HUES48 (cell line): Measurements from ENCODE around the gene MYLK.

Source experiments
- H3K27ac ChIP-seq: one replicate; pipeline ENCODE4 v1.7.0; 2013; ENCODE audit warnings: low read depth, low read length, inconsistent platforms
- H3K27me3 ChIP-seq: 2 replicates; pipeline ENCODE4 v1.6.1; 2013; ENCODE audit warnings: mild to moderate bottlenecking, low read length; ENCODE audit not compliant: control insufficient read depth, insufficient read depth
- H3K36me3 ChIP-seq: 2 replicates; pipeline ENCODE4 v1.6.1; 2013; ENCODE audit warnings: low read length; ENCODE audit not compliant: control insufficient read depth, insufficient read depth
- H3K4me1 ChIP-seq: 2 replicates; pipeline ENCODE4 v1.6.1; 2013; ENCODE audit warnings: mild to moderate bottlenecking, low read length; ENCODE audit not compliant: control insufficient read depth, insufficient read depth
- H3K4me3 ChIP-seq: 2 replicates; pipeline ENCODE4 v1.5.1; 2013; ENCODE audit warnings: mild to moderate bottlenecking, low read depth, low read length
- H3K9ac ChIP-seq: 2 replicates; pipeline ENCODE4 v1.6.1; 2013; ENCODE audit warnings: mild to moderate bottlenecking, low read depth, low read length, moderate library complexity
- H3K9me3 ChIP-seq: 2 replicates; pipeline ENCODE4 v1.6.1; 2013; ENCODE audit warnings: low read length; ENCODE audit not compliant: control insufficient read depth, insufficient read depth

The MYLK gene

DNA sequence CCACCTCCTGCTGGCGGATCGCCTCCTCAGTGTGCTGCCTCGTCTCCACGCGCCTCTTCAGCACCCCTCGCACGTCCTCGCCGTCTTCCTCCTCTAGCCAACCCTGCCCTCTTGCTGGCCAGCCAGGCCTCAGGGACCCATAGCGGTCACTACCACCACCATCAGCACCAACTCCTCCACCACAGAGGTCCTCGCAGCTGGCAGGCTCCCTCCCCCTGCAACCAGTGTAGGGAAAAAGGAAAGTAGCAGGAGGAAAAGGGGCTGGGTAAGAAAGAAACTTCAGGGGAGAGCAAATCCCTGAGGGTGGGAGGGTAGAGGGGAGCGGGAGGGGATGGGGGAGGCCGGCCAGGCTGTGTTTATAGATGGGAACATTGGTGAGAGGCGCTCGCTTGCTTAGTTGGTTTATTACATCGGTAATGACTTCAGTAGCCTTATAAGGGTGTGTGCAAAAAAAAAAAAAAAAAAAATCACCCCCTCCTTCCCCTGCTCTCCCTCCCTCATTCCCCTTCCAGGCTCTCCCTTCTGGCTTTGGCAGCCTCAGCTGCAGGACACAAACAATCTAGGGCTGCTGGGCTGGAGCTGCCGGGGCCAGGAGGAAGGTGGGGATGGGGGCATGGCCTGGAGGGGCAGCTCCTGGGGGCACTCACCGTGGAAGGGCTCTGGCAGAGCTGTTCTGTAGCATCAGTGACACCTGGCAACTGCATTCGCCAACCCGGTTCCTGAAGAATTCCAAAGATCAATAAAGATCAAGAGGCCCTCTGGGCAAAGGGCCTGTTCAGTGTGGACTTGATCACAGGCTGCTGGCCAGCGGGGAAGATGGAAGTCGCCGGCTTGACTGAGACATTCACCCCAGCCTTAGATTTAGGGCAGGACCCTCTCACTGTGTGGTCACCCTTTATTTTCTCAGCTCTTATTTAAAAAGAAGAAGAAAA is 183.1 kb downstream of the MYLK start:
- Histone ChIP-seq H3K27ac (no peak overlapping the region), H3K4me1 (no peaks in the 10 kb centered on the region), H3K9me3 (no peaks in the 10 kb centered on the region), H3K27me3 (no peaks in the 10 kb centered on the region), H3K9ac (no peak overlapping the region), H3K36me3 (no peaks in the 10 kb centered on the region), H3K4me3 (no peak overlapping the region)

DNA sequence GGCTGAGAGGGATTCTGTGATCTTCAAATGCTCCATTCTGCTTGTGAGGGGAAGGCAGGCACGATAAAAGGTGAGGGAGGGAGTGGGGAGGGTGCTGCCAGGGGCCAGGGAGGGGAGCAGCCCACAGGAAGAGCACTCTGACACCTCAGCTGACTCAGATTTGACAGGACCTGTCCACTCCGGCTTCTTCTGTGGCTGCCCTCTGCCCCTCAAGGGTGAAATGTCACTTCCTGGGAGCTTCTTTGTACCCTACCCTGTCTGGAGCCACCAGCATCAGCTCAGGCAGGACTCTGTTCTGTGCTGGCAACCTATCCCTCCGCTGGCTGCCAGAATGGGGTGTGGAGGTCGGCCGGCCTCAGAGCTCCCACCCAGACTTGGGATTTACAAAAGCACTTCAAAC is 185.3 kb downstream of the MYLK start:
- Histone ChIP-seq H3K4me3 (no peak overlapping the region), H3K27me3 (no peaks in the 10 kb centered on the region), H3K4me1 (0 out of 2 replicates have a peak, but pooled peaks cover 3% of the 10 kb centered on the region), H3K36me3 (no peaks in the 10 kb centered on the region), H3K9ac (no peak overlapping the region), H3K9me3 (no peaks in the 10 kb centered on the region), H3K27ac (no peak overlapping the region)

DNA sequence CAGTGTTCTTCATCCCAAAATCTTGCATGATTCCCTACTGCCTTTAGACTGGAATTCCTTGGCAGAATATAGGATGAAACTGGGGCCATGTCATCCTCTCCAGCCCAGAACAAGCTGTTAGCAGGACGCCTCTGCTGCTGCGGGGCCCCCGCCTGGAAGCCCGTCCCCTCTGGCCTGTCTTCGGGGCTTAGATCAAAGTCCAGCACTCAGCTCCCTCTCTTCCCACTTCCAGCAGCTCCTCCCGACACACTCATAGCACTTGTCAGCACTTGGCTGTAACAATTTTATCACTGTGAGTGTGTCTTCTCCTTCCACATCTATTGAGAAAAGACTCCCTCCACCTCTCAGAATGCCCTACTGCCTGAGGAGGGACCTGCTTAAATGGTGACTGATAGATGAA is 187.3 kb downstream of the MYLK start:
- Histone ChIP-seq H3K4me1 (0 out of 2 replicates have a peak, but pooled peaks cover 3% of the 10 kb centered on the region), H3K9ac (no peak overlapping the region), H3K27me3 (no peaks in the 10 kb centered on the region), H3K4me3 (no peak overlapping the region), H3K36me3 (no peaks in the 10 kb centered on the region), H3K27ac (no peak overlapping the region), H3K9me3 (no peaks in the 10 kb centered on the region)

DNA sequence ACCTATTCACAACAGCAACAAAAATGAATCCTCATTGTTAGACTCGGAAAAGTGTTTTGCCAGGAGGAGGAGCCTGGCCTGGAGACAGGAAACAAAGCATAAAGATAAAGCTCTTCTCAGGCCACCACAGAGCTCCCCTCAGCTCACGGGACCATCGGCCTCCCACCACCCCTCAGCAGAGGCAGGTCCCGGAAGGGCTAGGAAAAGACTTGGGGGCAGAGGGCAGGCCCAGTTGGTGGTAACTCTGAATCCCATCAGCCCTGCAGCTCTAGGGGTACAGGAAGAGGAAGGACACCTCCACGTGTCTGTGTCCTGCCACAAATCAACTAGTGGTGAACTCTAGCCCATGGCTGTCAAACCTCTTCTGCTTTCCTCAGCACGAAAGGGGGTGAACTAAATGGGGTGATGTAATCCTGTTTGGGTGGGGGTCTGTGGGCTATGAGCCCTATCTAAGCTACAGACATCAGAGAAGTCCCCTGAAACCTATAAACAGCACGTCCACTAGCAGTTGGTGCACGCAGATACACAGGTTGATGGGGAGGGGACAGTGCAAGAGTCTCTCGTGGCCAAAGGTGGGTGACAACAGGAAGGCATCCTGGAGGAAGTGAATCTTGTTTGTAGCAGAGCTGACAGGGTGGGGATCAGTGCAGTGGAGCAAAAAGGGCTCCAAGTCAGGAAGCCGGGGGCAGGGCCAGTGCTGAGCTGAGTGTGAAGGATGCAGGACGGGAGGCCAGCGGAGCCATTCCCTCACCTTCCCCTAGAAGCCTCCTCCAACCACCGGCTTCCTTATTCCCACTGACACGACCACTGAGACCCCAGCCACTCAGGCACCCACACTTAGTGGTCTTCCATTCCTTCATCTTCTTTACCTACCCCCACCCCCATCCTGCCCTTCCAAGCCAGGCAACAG is 188.1 kb downstream of the MYLK start:
- H3K27ac ChIP-seq: no peak overlapping the region
- H3K27me3 ChIP-seq: no peaks in the 10 kb centered on the region
- H3K4me3 ChIP-seq: no peak overlapping the region
- no peaks in the 10 kb centered on the region for H3K36me3 ChIP-seq
- H3K9me3 ChIP-seq: no peaks in the 10 kb centered on the region
- H3K9ac ChIP-seq: no peak overlapping the region
- H3K4me1 ChIP-seq: 0 out of 2 replicates have a peak, but pooled peaks cover 3% of the 10 kb centered on the region

DNA sequence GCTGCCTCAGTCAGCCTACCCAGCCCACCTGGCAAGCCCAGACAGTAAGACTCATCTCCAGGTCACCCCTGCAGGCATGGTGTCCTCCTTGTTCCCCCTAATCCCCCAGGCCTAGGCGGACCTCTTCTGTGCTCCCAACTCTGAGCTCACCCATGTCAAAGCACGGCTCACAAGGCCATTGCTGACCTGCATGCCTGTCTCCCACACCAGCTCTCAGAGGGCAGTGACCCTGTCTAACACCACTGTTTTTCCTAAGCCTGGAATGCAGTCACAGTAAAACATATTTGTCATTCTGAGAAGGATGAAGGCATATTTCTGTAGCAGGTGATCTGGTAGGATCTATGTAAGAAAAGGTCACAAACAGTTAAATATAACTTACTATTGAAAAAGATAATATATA is 189.0 kb downstream of the MYLK start:
- Histone ChIP-seq H3K27ac (no peak overlapping the region), H3K4me1 (0 out of 2 replicates have a peak, but pooled peaks cover 3% of the 10 kb centered on the region), H3K4me3 (no peak overlapping the region), H3K36me3 (no peaks in the 10 kb centered on the region), H3K27me3 (no peaks in the 10 kb centered on the region), H3K9me3 (no peaks in the 10 kb centered on the region), H3K9ac (no peak overlapping the region)

DNA sequence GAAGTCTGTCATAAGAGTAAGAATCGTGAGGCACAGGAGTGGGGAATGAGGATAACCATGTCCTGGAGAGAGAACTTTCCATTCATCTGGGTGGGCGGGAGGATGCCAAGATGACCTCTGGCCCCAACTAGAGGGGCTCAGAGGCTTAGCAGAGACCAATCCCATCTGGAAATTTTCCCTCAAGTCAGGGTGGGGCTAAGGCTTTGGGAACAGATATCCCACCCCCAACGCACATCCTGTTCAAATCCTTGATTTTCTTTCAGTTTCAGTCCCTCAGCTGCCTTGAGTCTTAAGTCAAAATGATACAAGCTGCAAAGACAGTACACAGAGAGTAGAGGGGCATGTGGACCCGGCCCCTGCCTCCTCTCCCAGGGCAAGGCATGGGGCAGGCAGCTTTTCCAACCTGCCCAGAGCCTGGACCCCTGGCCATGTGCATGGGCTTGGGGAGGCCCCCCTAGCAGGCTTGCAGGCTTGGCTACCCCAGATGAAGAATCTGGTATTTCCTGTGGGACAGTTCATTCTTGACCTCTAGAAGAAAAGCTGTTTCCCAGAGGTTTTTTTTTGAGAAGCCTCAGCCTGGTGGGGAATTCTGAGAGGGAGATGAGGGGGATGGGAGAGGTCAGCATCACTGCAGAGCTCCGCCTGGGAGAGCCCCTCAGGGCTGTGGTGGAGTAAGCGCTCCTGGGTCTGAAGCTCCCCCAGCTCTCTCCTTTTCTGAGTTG is 189.6 kb downstream of the MYLK start:
- no peak overlapping the region for H3K27ac ChIP-seq
- H3K4me3 ChIP-seq: no peak overlapping the region
- no peak overlapping the region for H3K9ac ChIP-seq
- H3K4me1 ChIP-seq: 0 out of 2 replicates have a peak, but pooled peaks cover 3% of the 10 kb centered on the region
- H3K9me3 ChIP-seq: no peaks in the 10 kb centered on the region
- H3K27me3 ChIP-seq: no peaks in the 10 kb centered on the region
- no peaks in the 10 kb centered on the region for H3K36me3 ChIP-seq

DNA sequence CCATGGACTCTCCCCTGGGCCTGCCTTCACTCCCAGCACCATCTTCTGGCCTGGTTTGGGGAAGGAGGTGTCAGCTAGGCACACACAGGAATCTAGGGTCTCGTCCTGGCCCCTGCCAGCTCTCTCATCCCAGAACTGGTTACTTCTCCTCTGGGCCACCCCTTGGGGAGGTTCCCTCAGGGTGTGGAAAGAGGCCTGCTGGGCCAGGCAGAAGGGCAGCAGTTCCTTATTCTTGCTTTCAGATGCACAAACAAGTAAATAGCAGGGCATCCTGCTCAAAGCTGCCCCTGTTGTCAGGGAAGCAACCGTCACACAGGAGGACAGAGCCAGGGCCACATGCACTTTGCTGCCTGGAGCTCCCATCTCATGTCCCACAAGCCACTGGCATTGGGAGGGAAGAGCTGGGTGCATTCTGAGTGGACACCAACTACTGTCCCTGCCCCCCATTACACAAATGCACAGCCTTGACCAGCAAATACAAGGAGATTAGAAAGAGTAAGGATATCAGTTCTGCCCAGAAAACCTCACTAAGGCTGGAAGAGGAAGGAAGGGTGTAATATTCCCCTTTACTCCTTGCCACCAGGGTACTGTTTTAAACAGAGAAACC is 190.4 kb downstream of the MYLK start:
- Histone ChIP-seq H3K4me1 (0 out of 2 replicates have a peak, but pooled peaks cover 3% of the 10 kb centered on the region), H3K27me3 (no peaks in the 10 kb centered on the region), H3K9ac (no peak overlapping the region), H3K27ac (no peak overlapping the region), H3K36me3 (no peaks in the 10 kb centered on the region), H3K4me3 (no peak overlapping the region), H3K9me3 (no peaks in the 10 kb centered on the region)

DNA sequence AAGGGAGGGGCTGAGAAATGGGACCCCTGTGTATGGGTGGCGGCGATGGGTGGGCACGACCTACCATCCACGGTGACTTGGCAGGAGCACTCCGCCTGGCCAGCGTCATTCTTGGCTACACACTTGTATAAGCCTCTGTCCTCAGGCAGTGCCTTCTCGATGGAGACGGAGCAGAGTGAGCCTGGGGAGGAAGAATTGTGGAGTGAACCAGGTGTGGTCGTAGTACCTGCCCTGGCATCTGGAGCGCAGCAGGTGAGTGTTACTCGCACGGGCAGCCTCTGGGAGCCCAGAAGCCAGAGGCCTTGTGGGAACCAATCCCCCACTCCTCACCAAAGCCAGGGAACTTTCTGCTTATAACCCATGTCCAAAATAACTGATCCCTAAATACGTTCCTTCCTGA is 191.5 kb downstream of the MYLK start:
- Histone ChIP-seq H3K4me3 (no peak overlapping the region), H3K9me3 (no peaks in the 10 kb centered on the region), H3K9ac (no peak overlapping the region), H3K27me3 (no peaks in the 10 kb centered on the region), H3K4me1 (0 out of 2 replicates have a peak, but pooled peaks cover 3% of the 10 kb centered on the region), H3K27ac (no peak overlapping the region), H3K36me3 (no peaks in the 10 kb centered on the region)

DNA sequence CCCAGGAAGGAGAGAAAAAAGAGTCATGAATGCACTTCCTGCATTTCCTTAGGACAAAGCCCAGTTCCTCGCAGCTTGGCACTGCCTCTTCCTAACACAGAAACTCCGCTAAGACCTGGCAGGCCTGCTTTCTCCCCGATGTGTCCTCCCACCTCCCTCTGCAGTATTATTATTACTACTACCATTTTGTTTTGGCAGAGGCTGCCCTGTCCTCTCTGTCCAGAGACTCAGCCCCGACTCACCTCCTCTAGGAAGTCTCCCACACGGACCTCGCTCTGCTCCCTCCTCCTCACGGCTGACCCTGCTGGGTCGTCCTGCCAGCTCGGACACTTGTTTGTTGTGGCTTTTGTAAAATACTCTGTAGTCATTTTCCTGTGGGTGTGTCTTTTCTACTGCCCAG is 192.1 kb downstream of the MYLK start:
- Histone ChIP-seq H3K27ac (no peak overlapping the region), H3K27me3 (no peaks in the 10 kb centered on the region), H3K4me1 (0 out of 2 replicates have a peak, but pooled peaks cover 3% of the 10 kb centered on the region), H3K9ac (no peak overlapping the region), H3K36me3 (no peaks in the 10 kb centered on the region), H3K9me3 (no peaks in the 10 kb centered on the region), H3K4me3 (no peak overlapping the region)

DNA sequence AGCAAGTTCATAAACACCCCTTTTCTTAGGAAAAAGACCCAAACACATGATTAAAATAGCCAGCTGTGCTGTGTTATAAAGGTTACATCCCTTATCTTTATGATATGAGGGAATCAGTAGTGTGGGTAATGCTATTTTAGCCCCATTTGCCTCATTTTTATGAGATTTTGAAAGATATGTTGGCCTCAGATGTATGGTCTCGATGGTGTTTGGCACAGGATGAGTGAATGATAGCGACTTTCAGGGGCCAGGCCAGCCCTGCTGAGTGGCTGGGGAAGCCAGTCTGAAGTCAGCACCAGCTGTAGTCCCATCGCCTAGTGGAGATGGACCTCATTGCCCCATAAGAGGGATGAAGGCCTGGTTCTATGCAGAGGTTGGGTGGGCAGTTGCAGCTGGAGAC is 194.3 kb downstream of the MYLK start:
- H3K36me3 ChIP-seq: no peaks in the 10 kb centered on the region
- H3K9ac ChIP-seq: no peak overlapping the region
- no peaks in the 10 kb centered on the region for H3K27me3 ChIP-seq
- H3K27ac ChIP-seq: no peak overlapping the region
- no peaks in the 10 kb centered on the region for H3K9me3 ChIP-seq
- 0 out of 2 replicates have a peak, but pooled peaks cover 3% of the 10 kb centered on the region for H3K4me1 ChIP-seq
- H3K4me3 ChIP-seq: no peak overlapping the region
